ENCODE data around the gene GPR162.

DNA sequence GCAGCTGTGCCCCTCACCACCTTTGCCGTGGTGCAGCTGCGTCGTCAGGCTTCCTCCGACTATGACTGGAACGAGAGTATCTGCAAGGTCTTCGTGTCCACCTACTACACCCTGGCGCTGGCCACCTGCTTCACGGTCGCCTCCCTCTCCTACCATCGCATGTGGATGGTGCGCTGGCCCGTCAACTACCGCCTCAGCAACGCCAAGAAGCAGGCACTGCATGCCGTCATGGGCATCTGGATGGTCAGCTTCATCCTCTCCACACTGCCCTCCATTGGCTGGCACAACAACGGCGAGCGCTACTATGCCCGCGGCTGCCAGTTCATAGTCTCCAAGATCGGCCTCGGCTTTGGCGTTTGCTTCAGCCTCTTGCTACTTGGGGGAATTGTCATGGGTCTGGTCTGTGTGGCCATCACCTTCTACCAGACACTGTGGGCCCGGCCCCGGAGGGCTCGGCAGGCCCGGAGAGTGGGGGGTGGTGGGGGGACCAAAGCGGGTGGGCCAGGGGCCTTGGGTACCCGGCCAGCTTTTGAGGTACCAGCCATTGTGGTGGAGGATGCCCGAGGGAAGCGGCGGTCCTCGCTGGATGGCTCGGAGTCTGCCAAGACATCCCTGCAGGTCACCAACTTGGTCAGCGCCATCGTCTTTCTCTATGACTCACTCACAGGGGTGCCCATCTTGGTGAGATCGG lies 2.6 kb downstream of the GPR162 start:
- TF ChIP-seq, protein P1, sequence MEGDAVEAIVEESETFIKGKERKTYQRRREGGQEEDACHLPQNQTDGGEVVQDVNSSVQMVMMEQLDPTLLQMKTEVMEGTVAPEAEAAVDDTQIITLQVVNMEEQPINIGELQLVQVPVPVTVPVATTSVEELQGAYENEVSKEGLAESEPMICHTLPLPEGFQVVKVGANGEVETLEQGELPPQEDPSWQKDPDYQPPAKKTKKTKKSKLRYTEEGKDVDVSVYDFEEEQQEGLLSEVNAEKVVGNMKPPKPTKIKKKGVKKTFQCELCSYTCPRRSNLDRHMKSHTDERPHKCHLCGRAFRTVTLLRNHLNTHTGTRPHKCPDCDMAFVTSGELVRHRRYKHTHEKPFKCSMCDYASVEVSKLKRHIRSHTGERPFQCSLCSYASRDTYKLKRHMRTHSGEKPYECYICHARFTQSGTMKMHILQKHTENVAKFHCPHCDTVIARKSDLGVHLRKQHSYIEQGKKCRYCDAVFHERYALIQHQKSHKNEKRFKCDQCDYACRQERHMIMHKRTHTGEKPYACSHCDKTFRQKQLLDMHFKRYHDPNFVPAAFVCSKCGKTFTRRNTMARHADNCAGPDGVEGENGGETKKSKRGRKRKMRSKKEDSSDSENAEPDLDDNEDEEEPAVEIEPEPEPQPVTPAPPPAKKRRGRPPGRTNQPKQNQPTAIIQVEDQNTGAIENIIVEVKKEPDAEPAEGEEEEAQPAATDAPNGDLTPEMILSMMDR (IDR thresholded peaks at IDR 0.05): no peak
- TF ChIP-seq POLR2AphosphoS5 (IDR thresholded peaks at IDR 0.05) (no peak), POLR2A (IDR thresholded peaks at IDR 0.05) (no peak)

All from sigmoid colon (tissue), 4 donors.